K562 (cell line): ENCODE measurements around the gene HECW1. TPM values are rescaled to one million over a fixed set of nuclear protein-coding genes. Genes with fewer than 3 reads are reported as not detected.
A peak's percentile ranks its signal among the peaks of the same experiment; 100 is the strongest.

Experiments
- ATF7 ChIP-seq: fragments of 450-650 bp; IDR thresholded peaks from 2 replicates; pipeline ENCODE4 v1.7.1; 2014; ENCODE audit warnings: mild to moderate bottlenecking, moderate library complexity
- CREB1 ChIP-seq, 2 experiments: sonication (generic) in 1 of 2; formaldehyde crosslinking in 1 of 2; IDR thresholded peaks; 2 replicates each; pipeline versions ENCODE4 v1.6.1 to v1.8.0; 2012 to 2022; ENCODE audit warnings: inconsistent platforms in 1 of 2, mild to moderate bottlenecking in 1 of 2, missing genetic modification reagents in 1 of 2, moderate library complexity in 1 of 2
- DDX20 ChIP-seq: fragments of 450-650 bp; IDR thresholded peaks from 2 replicates; pipeline ENCODE4 v1.6.1; 2016; ENCODE audit warnings: missing genetic modification characterization, low read depth, mild to moderate bottlenecking, missing compliant biosample characterization, moderate library complexity
- EP400 ChIP-seq: fragments of 450-650 bp; IDR thresholded peaks from 2 replicates; pipeline ENCODE4 v1.6.1; 2017; ENCODE audit warnings: antibody characterized with exemption, mild to moderate bottlenecking, moderate library complexity
- FOS ChIP-seq: IDR thresholded peaks from 3 replicates; pipeline ENCODE4 v1.6.1; 2011; ENCODE audit not compliant: insufficient read length; ENCODE audit errors: extremely low read depth
- FOXK2 ChIP-seq, 2 experiments: fragments of 450-650 bp; IDR thresholded peaks in 1 of 2; conservative IDR thresholded peaks in 1 of 2; 2 replicates each; pipeline ENCODE4 v1.6.1; 2016; ENCODE audit warnings: low read depth in 2 of 2, mild to moderate bottlenecking in 1 of 2
- HNRNPH1 ChIP-seq: fragments of 200-400 bp; formaldehyde crosslinking; optimal IDR thresholded peaks from 2 replicates; pipeline ENCODE3; 2017; ENCODE audit warnings: low read depth, mild to moderate bottlenecking, low read length, moderate library complexity
- MAFF ChIP-seq: IDR thresholded peaks from 2 replicates; pipeline ENCODE4 v1.6.1; 2012; ENCODE audit warnings: low read length, improper control_type of control experiment
- MITF ChIP-seq: IDR thresholded peaks from 2 replicates; pipeline ENCODE4 v1.6.1; 2014; ENCODE audit warnings: antibody characterized with exemption
- NCOA6 ChIP-seq: fragments of 450-650 bp; IDR thresholded peaks from 2 replicates; pipeline ENCODE4 v1.6.1; 2017; ENCODE audit warnings: mild to moderate bottlenecking
- NFIC ChIP-seq: fragments of 450-650 bp; IDR thresholded peaks from 2 replicates; pipeline ENCODE4 v1.6.1; 2017; ENCODE audit warnings: mild to moderate bottlenecking, inconsistent platforms
- PCBP2 ChIP-seq: fragments of 200-400 bp; formaldehyde crosslinking; IDR thresholded peaks from 2 replicates; pipeline ENCODE4 v1.6.1; 2018; ENCODE audit warnings: low read length, low read depth, mild to moderate bottlenecking, moderate library complexity; ENCODE audit not compliant: poor library complexity, severe bottlenecking
- RB1 ChIP-seq: fragments of 450-650 bp; IDR thresholded peaks from 2 replicates; pipeline ENCODE4 v1.6.1; 2017; ENCODE audit warnings: low read depth, mild to moderate bottlenecking
- RNF2 ChIP-seq: sonication (generic); IDR thresholded peaks from 2 replicates; pipeline ENCODE4 v1.6.1; 2016
- SMAD4 ChIP-seq: fragments of 250-450 bp; sonication (Bioruptor Pico); conservative IDR thresholded peaks from 2 replicates; pipeline ENCODE4 v1.8.0; 2021; ENCODE audit warnings: inconsistent platforms, mild to moderate bottlenecking, moderate library complexity
- SUPT5H ChIP-seq: fragments of 450-650 bp; IDR thresholded peaks from 2 replicates; pipeline ENCODE4 v1.6.1; 2016
- TAF1 ChIP-seq: IDR thresholded peaks from 2 replicates; pipeline ENCODE4 v1.6.1; 2011; ENCODE audit warnings: mild to moderate bottlenecking, low read length, moderate library complexity; ENCODE audit not compliant: insufficient read depth, control insufficient read depth, severe bottlenecking; ENCODE audit errors: extremely low read depth
- TRIM24 ChIP-seq, 2 experiments: fragments of 450-650 bp; IDR thresholded peaks; 2 replicates each; pipeline ENCODE4 v1.6.1; 2016
- ZEB2 ChIP-seq: fragments of 450-650 bp; IDR thresholded peaks from 2 replicates; pipeline ENCODE4 v1.6.1; 2016
- ZNF12 ChIP-seq: sonication (generic); formaldehyde crosslinking; IDR thresholded peaks from 2 replicates; pipeline ENCODE4 v1.4.0; 2020; ENCODE audit warnings: mild to moderate bottlenecking, missing genetic modification reagents
- ZNF232 ChIP-seq: sonication (generic); formaldehyde crosslinking; IDR thresholded peaks from 2 replicates; pipeline ENCODE4 v1.8.0; 2022; ENCODE audit warnings: mild to moderate bottlenecking, missing genetic modification reagents
- ZNF408 ChIP-seq: fragments of 250-450 bp; sonication (Bioruptor Pico); IDR thresholded peaks from 2 replicates; pipeline ENCODE4 v1.4.0; 2020; ENCODE audit warnings: low read depth, mild to moderate bottlenecking, moderate library complexity
- polyA plus RNA-seq, 8 experiments: library from polyadenylated mRNA; depleted of rRNA in 4 of 8; stranded (reverse) in 5 of 8; unstranded in 3 of 8; fragments of >200 nt; fragmentation: Nextera tagmentation in 2 of 8; fragmentation: Illumina TruSeq in 1 of 8; extraction: Ambion mirVana in 2 of 8; extraction: Trizol in 1 of 8; gene quantifications; 2 replicates each; pipeline versions ENCODE4 v1.2.1 to v1.2.3, GENCODE V29; 2011 to 2014; ENCODE audit warnings: inconsistent platforms in 1 of 8, missing spikeins in 1 of 8
- total RNA-seq, 7 experiments: library from RNA; depleted of rRNA in 6 of 7; stranded (reverse); fragments of >200 nt in 6 of 7; fragmentation: Illumina TruSeq in 2 of 7; extraction: Trizol in 2 of 7; gene quantifications; 2 replicates each; pipeline versions ENCODE4 v1.2.1 to v1.2.3, GENCODE V29; 2011 to 2021; ENCODE audit warnings: low replicate concordance in 1 of 7

HECW1 gene
- total and polyA plus RNA-seq, 9 of the 15 experiments (the other 6 are each of a cell fraction or from before 2014, with no cell fraction given): 0.07 to 0.31 (median 0.13) TPM; not detected in 4

GRCh38 chr7:43572516-43573049 lies 460.1 kb downstream of the HECW1 start (continued):
- TF ChIP-seq FOXK2 (conservative IDR thresholded peaks at IDR 0.05 in 1 of 2, IDR thresholded peaks at IDR 0.05 in 1 of 2; ENCODE audit: low read depth in 2 of 2): 0 out of 4 replicates have a peak, but pooled peaks of 1 of the 2 experiments have one; percentile 16
- TF ChIP-seq TAF1: peak; percentile 28
- TF ChIP-seq NFIC: peak; percentile 32
- TF ChIP-seq NCOA6: no peak
- peak; percentile 26 for TF ChIP-seq FOS
- TF ChIP-seq MITF: no peak
- TF ChIP-seq EP400: peak; percentile 32; the same call in 1 of the 2 replicates
- peak; percentile 63 for TF ChIP-seq CREB1 (IDR thresholded peaks at IDR 0.05)
- peak; percentile 38; the same call in 1 of the 2 replicates for TF ChIP-seq CREB1 (CRISPR knock-in tag; IDR thresholded peaks at IDR 0.05)
- TF ChIP-seq RB1: no peak
- no peak for TF ChIP-seq ZNF232
- 0 out of 2 replicates have a peak, but pooled peaks have one; percentile 21 for TF ChIP-seq SUPT5H
- TF ChIP-seq PCBP2: no peak
- TF ChIP-seq SMAD4 (CRISPR knock-in tag): 0 out of 2 replicates have a peak, but pooled peaks have one; percentile 17
- 0 out of 2 replicates have a peak, but pooled peaks have one; percentile 53 for TF ChIP-seq DDX20 (tag)
- TF ChIP-seq RNF2: peak; percentile 35; the same call in 1 of the 2 replicates
- TF ChIP-seq HNRNPH1: no peak
- TF ChIP-seq ZEB2: 0 out of 2 replicates have a peak, but pooled peaks have one; percentile 15
- TF ChIP-seq MAFF: peak; percentile 90
- peak in 1 of 2 experiments; percentile 51; a peak in 2 of 4 replicates for TF ChIP-seq TRIM24 (IDR thresholded peaks at IDR 0.05)
- no peak for TF ChIP-seq ZNF408 (CRISPR knock-in tag)
- peak; percentile 72 for TF ChIP-seq ATF7
- TF ChIP-seq ZNF12 (CRISPR knock-in tag): no peak
